ENCODE measurements around the gene HOXC11.

HOXC11 gene

GRCh38 chr12:53975064-53975471, 2.1 kb downstream of the HOXC11 start:
- DNase-seq: no peak

GRCh38 chr12:53975479-53976152, 2.7 kb downstream of the HOXC11 start:
- no peak for DNase-seq

GRCh38 chr12:53976172-53976822, 3.4 kb downstream of the HOXC11 start:
- no peak for DNase-seq

- DNase-seq: no peak
These were observed 4.1 kb downstream of the HOXC11 start for GRCh38 chr12:53976823-53977595.

GRCh38 chr12:53977596-53978445, 4.9 kb downstream of the HOXC11 start:
- DNase-seq: no peak

GRCh38 chr12:53978477-53979356, 5.8 kb downstream of the HOXC11 start:
- no peak for DNase-seq

- DNase-seq: no peak
These were observed 7.3 kb downstream of the HOXC11 start for GRCh38 chr12:53980104-53980801.

- DNase-seq: no peak
These were observed 8.0 kb downstream of the HOXC11 start for GRCh38 chr12:53980802-53981496.

GRCh38 chr12:53981634-53982565, 9.0 kb downstream of the HOXC11 start:
- no peak for DNase-seq

- no peak for DNase-seq
These were observed 10.0 kb downstream of the HOXC11 start for GRCh38 chr12:53982648-53983567.

GRCh38 chr12:53983568-53983949, 10.6 kb downstream of the HOXC11 start:
- DNase-seq: no peak

- no peak for DNase-seq
These were observed 11.1 kb downstream of the HOXC11 start for GRCh38 chr12:53983950-53984572.

- peak; percentile 82 for DNase-seq
These were observed 12.2 kb downstream of the HOXC11 start, which contains the start of gene HOXC10 for GRCh38 chr12:53984901-53985691. Gene HOXC10, plus strand, starts transcription at chr12:53985146. Its CDS starts 114 bp downstream, at chr12:53985260.

GRCh38 chr12:53985692-53985993, 12.7 kb downstream of the HOXC11 start:
- no peak for DNase-seq

GRCh38 chr12:53985994-53986685, 13.2 kb downstream of the HOXC11 start:
- peak; percentile 10 for DNase-seq
